ENCODE results near the gene COL20A1.

- no peak for TF ChIP-seq CTCF (conservative IDR thresholded peaks at IDR 0.05 in 1 of 2, IDR thresholded peaks at IDR 0.05 in 1 of 2; ENCODE audit: low read depth in 1 of 2, low read length in 2 of 2)
- no peak for TF ChIP-seq EZH2 (IDR thresholded peaks at IDR 0.05; ENCODE audit: low read length, missing control alignments)
Measured at GRCh38 chr20:63246490-63247288, 46.3 kb upstream of the COL20A1 start.

All from fibroblast of lung (primary cell).